Breast epithelium (tissue), 3 donors: Measurements from ENCODE around the gene YIPF7.

Source experiments
- POLR2AphosphoS5 ChIP-seq, 3 donors: sonication (generic); formaldehyde crosslinking; IDR thresholded peaks; one replicate each; pipeline ENCODE4 v1.6.1; 2017; ENCODE audit warnings: antibody characterized with exemption in 3 of 3
- TF ChIP-seq, protein P1 (sequence below), 3 donors: fragments of 450-650 bp; IDR thresholded peaks; one replicate each; pipeline ENCODE4 v1.5.1; 2016 to 2017; ENCODE audit warnings: antibody characterized with exemption in 3 of 3, mild to moderate bottlenecking in 3 of 3, moderate library complexity in 3 of 3

DNA sequence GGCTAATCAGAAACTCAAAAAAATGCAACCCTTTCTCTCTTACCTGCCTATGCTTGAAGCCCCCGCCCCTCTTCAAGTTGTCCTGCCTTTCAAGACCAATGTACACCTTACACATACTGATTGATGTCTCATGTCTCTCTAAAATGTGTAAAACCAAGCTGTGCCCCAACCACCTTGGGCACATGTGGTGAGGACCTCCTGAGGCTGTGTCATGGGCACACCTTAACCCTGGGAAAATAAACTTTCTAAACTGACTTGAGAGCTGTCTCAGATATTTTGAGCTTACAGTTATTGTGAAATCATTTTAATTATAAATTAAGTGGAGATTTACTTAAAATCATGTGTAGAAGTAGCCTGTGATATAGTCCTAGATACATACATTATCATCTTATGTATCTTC lies 49.0 kb upstream of the YIPF7 start:
- TF ChIP-seq, protein P1, sequence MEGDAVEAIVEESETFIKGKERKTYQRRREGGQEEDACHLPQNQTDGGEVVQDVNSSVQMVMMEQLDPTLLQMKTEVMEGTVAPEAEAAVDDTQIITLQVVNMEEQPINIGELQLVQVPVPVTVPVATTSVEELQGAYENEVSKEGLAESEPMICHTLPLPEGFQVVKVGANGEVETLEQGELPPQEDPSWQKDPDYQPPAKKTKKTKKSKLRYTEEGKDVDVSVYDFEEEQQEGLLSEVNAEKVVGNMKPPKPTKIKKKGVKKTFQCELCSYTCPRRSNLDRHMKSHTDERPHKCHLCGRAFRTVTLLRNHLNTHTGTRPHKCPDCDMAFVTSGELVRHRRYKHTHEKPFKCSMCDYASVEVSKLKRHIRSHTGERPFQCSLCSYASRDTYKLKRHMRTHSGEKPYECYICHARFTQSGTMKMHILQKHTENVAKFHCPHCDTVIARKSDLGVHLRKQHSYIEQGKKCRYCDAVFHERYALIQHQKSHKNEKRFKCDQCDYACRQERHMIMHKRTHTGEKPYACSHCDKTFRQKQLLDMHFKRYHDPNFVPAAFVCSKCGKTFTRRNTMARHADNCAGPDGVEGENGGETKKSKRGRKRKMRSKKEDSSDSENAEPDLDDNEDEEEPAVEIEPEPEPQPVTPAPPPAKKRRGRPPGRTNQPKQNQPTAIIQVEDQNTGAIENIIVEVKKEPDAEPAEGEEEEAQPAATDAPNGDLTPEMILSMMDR (IDR thresholded peaks at IDR 0.05): no peak
- TF ChIP-seq POLR2AphosphoS5 (IDR thresholded peaks at IDR 0.05): no peak
